Body of pancreas (tissue), 4 donors: ENCODE results near the gene TFB2M. TPM values are rescaled to one million over a fixed set of nuclear protein-coding genes. Genes with fewer than 3 reads are reported as not detected.
"Not testable (repeated sequence)": the region's sequence is repeated elsewhere in the genome, so short reads cannot be mapped to it uniquely, and the experiment has no call there.

ENCODE experiments used
- ATAC-seq: fragments of 150-250 bp; one replicate; pipeline ENCODE4 v1.9.1; 2016
- DNase-seq, 4 donors: peaks; one replicate each; pipeline ENCODE4 v3.0.0-alpha.2; 2019
- H3K27ac ChIP-seq, 4 donors: fragments of 200-600 bp; sonication (generic); 1 replicate in 3 of 4; 2 replicates in 1 of 4; pipeline versions ENCODE4 v1.5.1 to v1.6.1; 2016 to 2019; ENCODE audit warnings: mild to moderate bottlenecking in 1 of 4, mixed read lengths in 1 of 4, moderate library complexity in 1 of 4
- H3K27me3 ChIP-seq, 2 donors: fragments of 200-600 bp; sonication (generic); one replicate each; pipeline ENCODE4 v1.6.0; 2016; ENCODE audit warnings: mild to moderate bottlenecking in 1 of 2
- H3K36me3 ChIP-seq, 2 donors: fragments of 200-600 bp; sonication (generic); replicated peaks in 1 of 2; 2 replicates each; pipeline ENCODE4 v1.5.1; 2016; ENCODE audit warnings: low read depth in 2 of 2; ENCODE audit not compliant: insufficient read depth in 1 of 2
- H3K4me1 ChIP-seq: fragments of 200-600 bp; sonication (generic); one replicate; pipeline ENCODE4 v1.6.0; 2016
- H3K4me3 ChIP-seq, 2 donors: fragments of 200-600 bp; sonication (generic); 1 replicate in 1 of 2; 2 replicates in 1 of 2; pipeline ENCODE4 v1.5.1; 2016 to 2019
- H3K9me3 ChIP-seq, 3 donors: fragments of 200-600 bp; sonication (generic); 1 replicate in 2 of 3; 2 replicates in 1 of 3; pipeline ENCODE4 v1.5.1; 2016
- POLR2A ChIP-seq, 3 donors: fragments of 450-650 bp; IDR thresholded peaks; one replicate each; pipeline ENCODE4 v1.6.1; 2016; ENCODE audit warnings: antibody characterized with exemption in 3 of 3, mild to moderate bottlenecking in 2 of 3
- WGBS, 2 donors: methylation state at CpG; one replicate each; pipeline ENCODE4 v1.1.5; 2017; 5-methylcytosine and 5-hydroxymethylcytosine counted together
- intact Hi-C: fragments of 100-400 bp; cut with DNase I; formaldehyde crosslinking; loops from one replicate; pipeline ENCODE4 v1.15.1; 2023
- total RNA-seq, 2 donors: library from RNA; depleted of rRNA; stranded (reverse); fragments of >200 nt; gene quantifications; one replicate each; pipeline ENCODE4 v1.1.0, GENCODE V29; 2016
- TF ChIP-seq, protein P1 (sequence below), 7 experiments: fragments of 450-650 bp in 4 of 7; fragments of 200-600 bp in 3 of 7; sonication (generic) in 3 of 7; IDR thresholded peaks; one replicate each; pipeline ENCODE4 v1.5.1; 2016 to 2019; ENCODE audit warnings: antibody characterized with exemption in 7 of 7

TFB2M gene
- total RNA-seq, 2 donors from 2014 or later = 2.3 to 8.3 TPM

DNA sequence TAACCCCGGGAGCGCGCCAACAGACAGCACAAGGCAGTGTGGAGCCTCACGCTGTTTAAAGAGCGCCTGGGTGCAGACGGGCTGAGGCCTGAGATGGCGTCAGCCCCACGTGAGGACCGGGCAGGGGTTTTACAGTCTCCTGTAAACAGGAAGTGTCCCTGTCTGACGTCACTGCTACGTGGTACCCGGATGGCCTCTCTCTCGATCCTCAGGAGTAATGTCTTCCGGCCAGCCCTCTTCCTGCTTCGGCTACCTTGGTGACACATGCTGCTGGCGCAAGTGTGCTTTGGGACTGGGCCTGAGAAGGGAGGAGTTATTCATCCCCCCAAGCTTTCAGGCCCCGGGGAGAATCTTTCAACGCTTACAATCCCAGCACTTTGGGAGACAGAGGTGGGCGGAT is 41.4 kb upstream of the TFB2M start:
- 91 to 97% methylated on average over 11 to 19 of the region's 19 CpGs for WGBS, 2 donors
- ATAC-seq = no peak
- TF ChIP-seq, protein P1, sequence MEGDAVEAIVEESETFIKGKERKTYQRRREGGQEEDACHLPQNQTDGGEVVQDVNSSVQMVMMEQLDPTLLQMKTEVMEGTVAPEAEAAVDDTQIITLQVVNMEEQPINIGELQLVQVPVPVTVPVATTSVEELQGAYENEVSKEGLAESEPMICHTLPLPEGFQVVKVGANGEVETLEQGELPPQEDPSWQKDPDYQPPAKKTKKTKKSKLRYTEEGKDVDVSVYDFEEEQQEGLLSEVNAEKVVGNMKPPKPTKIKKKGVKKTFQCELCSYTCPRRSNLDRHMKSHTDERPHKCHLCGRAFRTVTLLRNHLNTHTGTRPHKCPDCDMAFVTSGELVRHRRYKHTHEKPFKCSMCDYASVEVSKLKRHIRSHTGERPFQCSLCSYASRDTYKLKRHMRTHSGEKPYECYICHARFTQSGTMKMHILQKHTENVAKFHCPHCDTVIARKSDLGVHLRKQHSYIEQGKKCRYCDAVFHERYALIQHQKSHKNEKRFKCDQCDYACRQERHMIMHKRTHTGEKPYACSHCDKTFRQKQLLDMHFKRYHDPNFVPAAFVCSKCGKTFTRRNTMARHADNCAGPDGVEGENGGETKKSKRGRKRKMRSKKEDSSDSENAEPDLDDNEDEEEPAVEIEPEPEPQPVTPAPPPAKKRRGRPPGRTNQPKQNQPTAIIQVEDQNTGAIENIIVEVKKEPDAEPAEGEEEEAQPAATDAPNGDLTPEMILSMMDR (IDR thresholded peaks at IDR 0.05) = no peak
- TF ChIP-seq POLR2A (IDR thresholded peaks at IDR 0.05) = no peak

DNA sequence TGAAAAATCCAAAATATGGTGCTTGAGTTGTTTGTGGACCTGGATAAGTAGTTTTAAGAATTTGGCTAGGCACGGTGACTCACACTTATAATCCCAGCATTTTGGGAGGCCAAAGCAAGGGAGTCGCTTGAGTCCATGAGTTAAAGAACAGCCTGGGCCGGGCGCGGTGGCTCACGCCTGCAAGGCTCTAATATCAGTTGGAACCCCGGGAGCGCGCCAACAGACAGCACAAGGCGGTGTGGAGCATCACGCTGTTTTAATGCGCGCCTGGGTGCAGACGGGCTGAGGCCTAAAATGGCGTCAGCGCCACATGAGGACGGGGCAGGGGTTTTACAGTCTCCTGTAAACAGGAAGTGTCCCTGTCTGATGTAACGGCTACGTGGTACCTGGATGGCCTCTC is 39.2 kb upstream of the TFB2M start:
- WGBS, 2 donors = 98 to 99% methylated on average over 15 to 18 of the region's 19 CpGs
- ATAC-seq, H3K36me3 ChIP-seq, H3K27me3 ChIP-seq, DNase-seq, H3K4me3 ChIP-seq, intact Hi-C loops, H3K9me3 ChIP-seq, H3K27ac ChIP-seq: not testable (repeated sequence)
- H3K4me1 ChIP-seq = peaks cover 27% of the 10 kb centered on the region

More for the DNA sequence above, 41.4 kb upstream of the TFB2M start:
- DNase-seq = no peak
- Histone ChIP-seq H3K4me3 (no peak overlapping the region), H3K4me1 (peaks cover 20% of the 10 kb centered on the region), H3K27me3 (no peaks in the 10 kb centered on the region), H3K36me3 (no peaks in the 10 kb centered on the region), H3K27ac (peak overlapping the region in 2 of 4 donors; percentile 65 to 89), H3K9me3 (no peaks in the 10 kb centered on the region)
- intact Hi-C loops = no loop called here

DNA sequence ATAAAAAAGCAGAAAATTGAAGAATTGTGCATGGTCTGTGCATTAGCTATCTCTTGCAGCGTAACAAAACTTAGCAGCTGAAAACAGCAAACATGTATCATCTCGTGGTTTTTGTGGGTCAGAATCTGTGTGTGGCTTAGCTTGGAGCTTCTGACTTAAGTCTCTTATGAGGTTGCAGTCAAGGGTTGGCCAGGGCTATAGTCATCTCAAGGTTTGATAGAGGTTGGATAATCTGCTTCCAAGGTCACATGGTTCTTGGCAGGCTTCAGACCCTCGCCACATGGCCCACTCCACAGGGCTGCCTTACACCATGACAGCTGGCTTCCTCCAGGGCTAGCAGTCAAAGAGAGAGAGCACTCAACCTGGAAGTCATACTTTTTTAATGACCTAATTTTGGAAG is 36.1 kb upstream of the TFB2M start:
- no peaks in the 10 kb centered on the region for H3K9me3 ChIP-seq
- no peak overlapping the region for H3K27ac ChIP-seq
- H3K27me3 ChIP-seq = no peaks in the 10 kb centered on the region
- intact Hi-C loops = no loop called here
- whole genome bisulfite sequencing, 2 donors = 73 to 76% methylated on average over 3 of the region's 3 CpGs
- ATAC-seq (no peak), DNase-seq (peak in 1 of 4 donors; percentile 7)
- no peak overlapping the region for H3K4me3 ChIP-seq
- peaks cover 22% of the 10 kb centered on the region for H3K4me1 ChIP-seq
- no peaks in the 10 kb centered on the region for H3K36me3 ChIP-seq
- TF ChIP-seq POLR2A (IDR thresholded peaks at IDR 0.05) = no peak
- TF ChIP-seq, protein P1 (IDR thresholded peaks at IDR 0.05) = no peak

DNA sequence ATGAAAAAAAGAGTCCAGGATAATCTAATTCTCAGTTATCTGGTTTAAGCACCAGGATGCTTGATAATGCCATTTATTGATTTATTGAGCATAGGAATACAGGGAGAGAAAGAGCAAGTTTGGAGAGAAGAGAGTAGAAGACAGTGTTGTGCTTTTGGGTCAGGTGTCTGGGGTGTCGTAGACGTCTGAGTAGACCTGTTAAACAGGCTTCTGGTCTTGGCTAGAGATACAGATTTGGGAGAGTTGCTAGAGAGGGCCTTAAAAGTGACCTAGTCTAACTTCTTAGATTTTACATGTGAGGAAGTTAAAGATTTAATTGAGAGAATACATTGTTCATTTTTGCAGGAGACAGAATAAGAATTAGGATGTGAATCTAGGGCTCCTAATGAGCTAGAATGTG is 34.5 kb upstream of the TFB2M start:
- H3K4me1 ChIP-seq = peaks cover 25% of the 10 kb centered on the region

DNA sequence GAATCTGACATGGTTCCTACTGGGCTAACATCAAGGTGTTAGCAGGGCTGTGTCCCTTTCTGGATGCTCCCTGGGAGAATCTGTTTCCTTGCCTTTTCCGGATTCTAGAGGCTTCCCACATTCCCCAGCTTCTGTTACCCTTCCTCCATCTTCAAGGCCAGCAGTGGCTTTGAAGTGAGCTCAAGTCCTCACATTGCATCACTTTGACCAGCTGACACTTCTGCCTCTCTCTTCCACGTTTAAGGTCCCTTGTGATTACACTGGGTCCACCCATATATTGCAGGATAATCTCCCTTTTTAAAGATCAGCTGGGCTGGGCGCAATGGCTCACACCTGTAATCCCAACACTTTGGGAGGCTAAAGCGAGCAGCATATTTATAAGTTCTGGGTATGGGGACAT is 33.3 kb upstream of the TFB2M start:
- WGBS, 2 donors = 76 to 81% methylated on average over 4 of the region's 4 CpGs
- H3K4me1 ChIP-seq = peaks cover 25% of the 10 kb centered on the region
- no peak overlapping the region for H3K27ac ChIP-seq
- H3K27me3 ChIP-seq = no peaks in the 10 kb centered on the region
- intact Hi-C loops = no loop called here
- TF ChIP-seq POLR2A (IDR thresholded peaks at IDR 0.05) = no peak
- TF ChIP-seq, protein P1 (IDR thresholded peaks at IDR 0.05) = no peak
- ATAC-seq = no peak
- no peaks in the 10 kb centered on the region for H3K36me3 ChIP-seq
- H3K9me3 ChIP-seq = no peaks in the 10 kb centered on the region
- DNase-seq = no peak
- H3K4me3 ChIP-seq = no peak overlapping the region

More for the DNA sequence above, 34.5 kb upstream of the TFB2M start:
- TF ChIP-seq, protein P1 (IDR thresholded peaks at IDR 0.05) = no peak
- no peak for TF ChIP-seq POLR2A (IDR thresholded peaks at IDR 0.05)
- no peak overlapping the region for H3K4me3 ChIP-seq
- intact Hi-C loops = no loop called here
- H3K9me3 ChIP-seq = no peaks in the 10 kb centered on the region
- no peaks in the 10 kb centered on the region for H3K36me3 ChIP-seq
- H3K27ac ChIP-seq = no peak overlapping the region
- ATAC-seq (no peak), DNase-seq (no peak)
- no peaks in the 10 kb centered on the region for H3K27me3 ChIP-seq
- WGBS, 2 donors = 51 to 59% methylated on average over 2 of the region's 2 CpGs
